BE2C (cell line): ENCODE measurements around the gene GPR160.
"Not testable (repeated sequence)": the region's sequence is repeated elsewhere in the genome, so short reads cannot be mapped to it uniquely, and the experiment has no call there.

Experiments
- DNase-seq: peaks from one replicate; pipeline ENCODE4 v3.0.0-alpha.2; 2020
- H3K27me3 ChIP-seq: fragments of 250-450 bp; sonication (Bioruptor Pico); 2 replicates; pipeline ENCODE4 v1.5.1; 2020; ENCODE audit warnings: mild to moderate bottlenecking
- H3K36me3 ChIP-seq: fragments of 250-450 bp; sonication (Bioruptor Pico); 2 replicates; pipeline ENCODE4 v1.5.1; 2020; ENCODE audit warnings: mild to moderate bottlenecking
- H3K4me1 ChIP-seq: fragments of 250-450 bp; sonication (Bioruptor Pico); 2 replicates; pipeline ENCODE4 v1.5.1; 2020
- H3K4me3 ChIP-seq: 2 replicates; pipeline ENCODE4 v1.5.1; 2011; ENCODE audit warnings: low read depth, low read length
- H3K9me3 ChIP-seq: fragments of 250-450 bp; sonication (Bioruptor Pico); 2 replicates; pipeline ENCODE4 v1.5.1; 2020
- TF ChIP-seq, protein P1 (sequence below): IDR thresholded peaks from 2 replicates; pipeline ENCODE4 v1.5.1; 2012; ENCODE audit warnings: mild to moderate bottlenecking, low read depth, low read length

GPR160 gene

DNA sequence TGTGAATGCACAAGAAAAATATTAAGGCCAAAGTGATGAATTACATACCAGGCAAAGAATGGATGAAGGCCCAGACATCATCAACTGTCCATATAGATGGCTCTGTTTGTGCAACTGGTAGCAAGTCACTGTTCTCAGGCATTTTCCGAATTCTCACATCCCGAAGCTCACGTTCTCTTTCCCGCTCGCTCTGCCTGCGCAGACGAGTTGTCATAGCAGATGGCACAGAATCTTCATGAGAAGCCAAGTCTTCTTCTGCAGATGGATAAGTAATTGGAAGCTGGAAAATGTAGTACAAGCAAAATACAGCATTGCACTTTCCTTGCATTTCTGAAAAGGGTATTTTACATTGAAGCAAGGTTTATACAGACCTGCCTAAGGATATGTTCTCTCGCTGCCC is 64.6 kb downstream of the GPR160 start:
- Histone ChIP-seq H3K4me1 (no peaks in the 10 kb centered on the region), H3K36me3 (peaks cover 35% of the 10 kb centered on the region)

DNA sequence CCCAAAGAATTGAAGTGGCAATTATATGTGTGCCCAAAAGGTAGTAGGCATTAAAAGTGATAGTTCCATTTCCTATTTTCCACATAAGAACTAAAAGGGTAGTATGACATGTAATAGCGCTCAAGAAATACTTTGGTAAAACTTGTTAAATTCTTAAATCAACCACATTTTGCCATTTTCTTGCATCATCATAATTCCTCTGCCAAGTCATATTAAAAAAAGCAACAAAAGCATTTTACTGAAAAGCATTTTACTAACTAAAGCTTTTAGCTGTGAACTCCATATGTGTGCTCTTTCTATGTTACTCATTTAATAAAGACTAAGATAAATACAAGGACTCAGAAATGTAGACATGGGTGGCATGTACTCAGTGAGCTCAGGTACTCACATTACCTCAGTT is 70.1 kb downstream of the GPR160 start:
- no peaks in the 10 kb centered on the region for H3K4me1 ChIP-seq
- peaks cover 33% of the 10 kb centered on the region for H3K36me3 ChIP-seq
- no peak overlapping the region for H3K4me3 ChIP-seq
- no peak for DNase-seq
- TF ChIP-seq, protein P1, sequence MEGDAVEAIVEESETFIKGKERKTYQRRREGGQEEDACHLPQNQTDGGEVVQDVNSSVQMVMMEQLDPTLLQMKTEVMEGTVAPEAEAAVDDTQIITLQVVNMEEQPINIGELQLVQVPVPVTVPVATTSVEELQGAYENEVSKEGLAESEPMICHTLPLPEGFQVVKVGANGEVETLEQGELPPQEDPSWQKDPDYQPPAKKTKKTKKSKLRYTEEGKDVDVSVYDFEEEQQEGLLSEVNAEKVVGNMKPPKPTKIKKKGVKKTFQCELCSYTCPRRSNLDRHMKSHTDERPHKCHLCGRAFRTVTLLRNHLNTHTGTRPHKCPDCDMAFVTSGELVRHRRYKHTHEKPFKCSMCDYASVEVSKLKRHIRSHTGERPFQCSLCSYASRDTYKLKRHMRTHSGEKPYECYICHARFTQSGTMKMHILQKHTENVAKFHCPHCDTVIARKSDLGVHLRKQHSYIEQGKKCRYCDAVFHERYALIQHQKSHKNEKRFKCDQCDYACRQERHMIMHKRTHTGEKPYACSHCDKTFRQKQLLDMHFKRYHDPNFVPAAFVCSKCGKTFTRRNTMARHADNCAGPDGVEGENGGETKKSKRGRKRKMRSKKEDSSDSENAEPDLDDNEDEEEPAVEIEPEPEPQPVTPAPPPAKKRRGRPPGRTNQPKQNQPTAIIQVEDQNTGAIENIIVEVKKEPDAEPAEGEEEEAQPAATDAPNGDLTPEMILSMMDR, result no peak
- H3K27me3 ChIP-seq, result no peaks in the 10 kb centered on the region
- H3K9me3 ChIP-seq, result no peaks in the 10 kb centered on the region

More for the DNA sequence above, 64.6 kb downstream of the GPR160 start:
- TF ChIP-seq, protein P1, result no peak
- H3K9me3 ChIP-seq, result no peaks in the 10 kb centered on the region
- DNase-seq, result no peak
- no peak overlapping the region for H3K4me3 ChIP-seq
- no peaks in the 10 kb centered on the region for H3K27me3 ChIP-seq

DNA sequence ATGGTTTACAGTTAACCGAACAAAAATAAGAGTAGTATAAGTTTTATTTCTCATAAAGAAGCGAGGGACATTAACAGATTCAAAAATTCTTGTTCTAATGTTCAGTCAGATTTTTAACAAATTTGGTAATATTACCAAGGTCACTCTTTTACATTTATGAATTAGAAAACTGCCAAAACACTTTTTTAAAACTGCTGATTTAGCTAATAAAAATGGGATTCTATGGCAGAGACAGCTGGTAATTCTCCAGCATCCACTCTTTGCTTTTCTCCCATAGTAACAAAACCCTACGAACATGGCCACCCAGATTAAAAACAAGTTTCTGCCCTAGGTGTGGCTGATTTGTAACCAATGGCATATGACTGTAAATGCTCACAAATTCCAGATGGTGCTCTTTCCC is 71.2 kb downstream of the GPR160 start:
- TF ChIP-seq, protein P1, result no peak
- Histone ChIP-seq H3K9me3 (no peaks in the 10 kb centered on the region), H3K27me3 (no peaks in the 10 kb centered on the region), H3K36me3 (peaks cover 41% of the 10 kb centered on the region), H3K4me3 (no peak overlapping the region), H3K4me1 (no peaks in the 10 kb centered on the region)
- DNase-seq, result no peak

DNA sequence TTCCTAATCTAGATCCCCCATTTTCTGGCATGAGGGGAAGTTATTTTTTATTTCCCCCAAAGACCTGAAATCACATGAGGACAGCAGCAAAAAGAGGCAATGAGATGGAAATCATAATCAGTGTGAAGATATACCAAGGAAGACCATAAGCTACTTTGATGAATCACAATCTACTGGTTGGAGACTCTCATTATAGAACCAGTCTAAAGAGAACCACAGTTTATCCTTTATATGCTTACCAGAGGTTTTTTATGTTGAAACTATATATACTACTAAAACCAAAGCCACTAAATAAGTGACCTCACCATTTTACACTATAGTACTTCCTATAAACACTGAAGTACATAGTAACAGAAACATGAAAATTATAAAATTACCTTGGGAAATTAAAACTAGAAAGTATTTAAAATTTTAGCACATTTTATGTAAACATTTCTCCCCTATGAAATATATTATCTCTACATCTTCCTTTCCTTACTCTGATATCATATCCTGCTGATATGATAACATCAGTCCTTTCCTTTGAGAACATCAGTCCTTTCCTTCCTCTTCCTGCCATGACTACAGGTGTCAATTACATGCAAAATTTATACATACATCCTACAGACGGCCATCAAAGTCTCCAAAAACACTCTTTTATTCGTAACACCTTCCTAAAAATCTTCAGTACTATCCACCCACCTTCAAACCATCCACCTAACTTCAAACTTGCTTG is 71.9 kb downstream of the GPR160 start:
- no peak for DNase-seq
- peaks cover 38% of the 10 kb centered on the region for H3K36me3 ChIP-seq
- no peaks in the 10 kb centered on the region for H3K9me3 ChIP-seq
- no peaks in the 10 kb centered on the region for H3K4me1 ChIP-seq
- no peak overlapping the region for H3K4me3 ChIP-seq
- TF ChIP-seq, protein P1, result no peak
- H3K27me3 ChIP-seq, result no peaks in the 10 kb centered on the region

DNA sequence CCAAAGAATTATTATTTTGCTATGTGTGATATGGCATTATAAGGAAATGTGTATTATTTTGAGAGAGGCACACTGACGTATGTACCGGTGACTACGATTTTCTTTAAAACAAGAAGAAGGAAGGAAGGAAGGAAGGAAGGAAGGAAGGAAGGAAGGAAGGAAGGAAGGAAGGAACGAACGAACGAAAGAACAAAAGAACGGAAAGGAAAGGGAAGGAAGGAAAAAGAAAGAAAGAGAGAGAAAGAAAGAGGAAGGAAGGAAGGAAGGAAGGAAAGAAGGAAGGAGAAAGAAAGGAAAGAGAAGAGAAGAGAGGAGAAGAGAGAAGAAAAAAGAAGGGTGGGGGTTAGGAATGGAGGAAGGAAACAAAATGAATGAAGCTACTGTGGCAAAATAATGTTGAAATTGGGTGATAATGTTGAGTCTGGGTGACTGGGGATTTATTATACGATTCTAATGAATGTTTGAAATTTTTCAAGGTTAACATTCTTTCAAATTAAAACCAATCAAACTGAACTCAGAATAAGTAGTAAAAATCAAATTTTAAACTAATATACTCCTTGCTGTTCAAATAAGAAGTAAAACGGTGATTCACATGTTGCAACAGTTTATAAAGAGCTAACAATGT is 73.5 kb downstream of the GPR160 start:
- no peaks in the 10 kb centered on the region for H3K9me3 ChIP-seq
- TF ChIP-seq, protein P1, result no peak
- H3K4me1 ChIP-seq, result no peaks in the 10 kb centered on the region
- DNase-seq, result no peak
- no peak overlapping the region for H3K4me3 ChIP-seq
- no peaks in the 10 kb centered on the region for H3K27me3 ChIP-seq
- peaks cover 42% of the 10 kb centered on the region for H3K36me3 ChIP-seq

DNA sequence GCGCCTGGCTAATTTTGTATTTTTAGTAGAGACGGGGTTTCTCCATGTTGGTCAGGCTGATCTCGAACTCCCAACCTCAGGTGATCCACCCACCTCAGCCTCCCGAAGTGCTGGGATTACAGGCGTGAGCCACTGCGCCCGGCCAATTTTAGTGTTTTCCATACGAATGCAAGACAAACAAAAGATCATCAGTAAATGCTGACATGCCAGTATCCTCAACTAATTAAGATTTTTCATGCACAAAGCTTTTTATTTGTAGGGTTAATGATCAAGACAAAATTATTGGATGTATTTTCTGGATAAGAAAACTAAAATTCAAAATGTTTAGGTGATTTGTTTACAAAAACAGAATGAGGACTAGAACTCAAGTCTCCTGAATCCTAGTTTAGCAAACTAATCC is 76.4 kb downstream of the GPR160 start:
- not testable (repeated sequence) for DNase-seq, H3K27me3 ChIP-seq, H3K4me1 ChIP-seq, H3K4me3 ChIP-seq, H3K9me3 ChIP-seq
- H3K36me3 ChIP-seq, result peaks cover 51% of the 10 kb centered on the region
